ENCODE results near the gene MAG.

DNA sequence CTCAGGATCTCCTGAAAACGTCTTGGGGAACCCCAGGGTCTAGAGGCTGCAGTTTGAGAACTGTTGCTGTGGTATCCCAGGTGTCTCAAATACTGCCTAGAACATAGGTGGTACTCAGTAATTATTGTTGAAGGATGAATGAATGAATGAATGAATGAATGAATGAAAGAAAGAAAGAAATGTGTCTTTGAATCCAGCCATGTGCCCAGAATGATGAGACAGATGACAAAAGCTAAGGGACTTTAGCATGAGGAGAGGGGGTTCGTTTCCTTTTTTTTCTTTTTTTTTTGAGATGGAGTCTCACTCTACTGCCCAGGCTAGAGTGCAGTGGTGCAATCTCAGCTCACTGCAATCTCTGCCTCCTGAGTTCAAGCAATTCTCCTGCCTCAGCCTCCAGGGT, 35.4 kb upstream of the MAG start:
- TF ChIP-seq CTCF (IDR thresholded peaks at IDR 0.05) (no peak), POLR2AphosphoS5 (IDR thresholded peaks at IDR 0.05) (no peak), POLR2A (IDR thresholded peaks at IDR 0.05) (no peak)
